Measurements from ENCODE around the gene GCSH. TPM values are rescaled to one million over a fixed set of nuclear protein-coding genes. Genes with fewer than 3 reads are reported as not detected.

Gene GCSH
- total RNA-seq, 4 donors from 2014 or later, result 12.6 to 20.8 (median 16.6) TPM

DNA sequence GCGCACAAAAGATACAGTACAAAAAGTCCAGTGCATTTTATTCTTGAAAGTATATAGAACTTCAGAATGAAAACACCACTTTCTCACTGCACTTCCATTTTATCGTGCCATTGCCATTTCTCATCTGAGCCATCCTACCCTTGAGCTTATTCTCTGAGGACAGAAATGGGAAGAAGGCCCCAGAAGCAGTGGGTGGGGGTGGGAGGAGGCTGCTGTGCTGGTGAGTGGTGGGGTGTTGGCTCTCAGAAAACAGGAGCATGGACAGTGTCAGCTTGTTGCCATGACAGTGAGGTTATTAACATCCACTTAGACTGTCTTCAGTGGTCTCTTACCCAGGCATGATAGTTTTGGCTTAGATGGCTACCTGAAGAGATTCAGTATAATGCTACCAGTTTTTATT is 56.1 kb downstream of the GCSH start:
- intact Hi-C loops (cut with DNase I), result no loop called here
- H3K9me3 ChIP-seq, result no peaks in the 10 kb centered on the region
- H3K4me3 ChIP-seq, result no peak overlapping the region
- TF ChIP-seq EP300 (IDR thresholded peaks at IDR 0.05) (no peak), POLR2A (IDR thresholded peaks at IDR 0.05; ENCODE audit: low read depth) (no peak), POLR2AphosphoS5 (IDR thresholded peaks at IDR 0.05) (no peak)
- TF ChIP-seq, protein P1, sequence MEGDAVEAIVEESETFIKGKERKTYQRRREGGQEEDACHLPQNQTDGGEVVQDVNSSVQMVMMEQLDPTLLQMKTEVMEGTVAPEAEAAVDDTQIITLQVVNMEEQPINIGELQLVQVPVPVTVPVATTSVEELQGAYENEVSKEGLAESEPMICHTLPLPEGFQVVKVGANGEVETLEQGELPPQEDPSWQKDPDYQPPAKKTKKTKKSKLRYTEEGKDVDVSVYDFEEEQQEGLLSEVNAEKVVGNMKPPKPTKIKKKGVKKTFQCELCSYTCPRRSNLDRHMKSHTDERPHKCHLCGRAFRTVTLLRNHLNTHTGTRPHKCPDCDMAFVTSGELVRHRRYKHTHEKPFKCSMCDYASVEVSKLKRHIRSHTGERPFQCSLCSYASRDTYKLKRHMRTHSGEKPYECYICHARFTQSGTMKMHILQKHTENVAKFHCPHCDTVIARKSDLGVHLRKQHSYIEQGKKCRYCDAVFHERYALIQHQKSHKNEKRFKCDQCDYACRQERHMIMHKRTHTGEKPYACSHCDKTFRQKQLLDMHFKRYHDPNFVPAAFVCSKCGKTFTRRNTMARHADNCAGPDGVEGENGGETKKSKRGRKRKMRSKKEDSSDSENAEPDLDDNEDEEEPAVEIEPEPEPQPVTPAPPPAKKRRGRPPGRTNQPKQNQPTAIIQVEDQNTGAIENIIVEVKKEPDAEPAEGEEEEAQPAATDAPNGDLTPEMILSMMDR (IDR thresholded peaks at IDR 0.05), result no peak
- peaks cover 33 to 49% (median 41%) of the 10 kb centered on the region in 4 donors for H3K36me3 ChIP-seq
- 81% methylated on average over 2 of the region's 2 CpGs for WGBS
- DNase-seq (ENCODE audit: extremely low spot score), result no peak
- H3K4me1 ChIP-seq, result peaks cover 28 to 45% (median 35%) of the 10 kb centered on the region in 4 donors
- H3K27ac ChIP-seq (replicated peaks in 1 of 4), result no peak overlapping the region
- no peaks in the 10 kb centered on the region for H3K27me3 ChIP-seq

- WGBS, result 35% methylated on average over 10 of the region's 10 CpGs
- Histone ChIP-seq H3K4me3 (peak overlapping the region; percentile 78 to 87 (median 83)), H3K36me3 (peaks cover 6 to 16% (median 8%) of the 10 kb centered on the region in 4 donors), H3K27me3 (no peaks in the 10 kb centered on the region), H3K27ac (replicated peaks in 1 of 4) (peak overlapping the region; percentile 75 to 85 (median 81)), H3K4me1 (peaks cover 28 to 45% (median 35%) of the 10 kb centered on the region in 4 donors), H3K9me3 (no peaks in the 10 kb centered on the region)
- TF ChIP-seq, protein P1 (IDR thresholded peaks at IDR 0.05), result no peak
- TF ChIP-seq POLR2AphosphoS5 (IDR thresholded peaks at IDR 0.05) (no peak), EP300 (IDR thresholded peaks at IDR 0.05) (no peak), POLR2A (IDR thresholded peaks at IDR 0.05; ENCODE audit: low read depth) (no peak)
- intact Hi-C loops (cut with DNase I), result loop anchor here (5.0 to 10.0 kb wide), 2 partner anchors 60 to 698 kb away; partner anchors contain the start of gene GCSH
- DNase-seq (ENCODE audit: extremely low spot score), result no peak
Observed at GRCh38 chr16:81036751-81037350, 59.3 kb downstream of the GCSH start.

DNA sequence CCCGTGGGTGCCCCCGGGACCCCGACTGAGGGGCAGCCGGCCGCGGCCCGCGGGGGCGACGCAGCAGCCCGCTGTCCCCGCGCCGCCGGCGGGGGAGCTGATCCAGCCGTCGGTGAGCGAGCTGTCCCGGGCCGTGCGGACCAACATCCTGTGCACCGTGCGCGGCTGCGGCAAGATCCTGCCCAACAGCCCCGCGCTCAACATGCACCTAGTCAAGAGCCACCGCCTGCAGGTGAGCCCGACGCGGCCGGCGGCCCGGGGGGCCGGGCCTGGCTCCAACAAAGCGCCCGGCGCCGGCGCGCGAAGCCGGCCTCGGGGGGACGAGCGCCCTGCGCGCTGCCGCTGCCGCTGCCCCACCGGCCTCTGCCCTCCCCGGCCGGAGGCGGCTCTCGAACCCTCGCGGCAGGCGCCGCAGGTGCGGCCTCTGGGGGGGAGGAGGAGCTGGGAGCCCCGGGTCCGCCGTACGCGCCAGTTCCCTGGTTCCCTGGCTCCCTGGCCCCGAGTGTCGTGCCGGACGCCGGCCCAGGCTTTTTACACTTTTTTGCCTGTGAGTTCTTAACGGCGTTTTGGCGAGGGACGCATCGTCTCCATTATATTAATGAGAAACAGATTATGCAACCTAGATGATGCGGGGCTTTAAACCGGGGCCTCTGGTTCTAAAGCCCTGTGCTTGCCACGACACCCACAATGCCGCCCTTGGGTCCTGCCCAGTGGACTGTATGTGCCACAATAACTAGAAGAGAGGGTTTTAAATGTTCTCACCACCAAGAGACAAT is 60.0 kb downstream of the GCSH start:
- Histone ChIP-seq H3K4me1 (peaks cover 28 to 45% (median 35%) of the 10 kb centered on the region in 4 donors), H3K27ac (replicated peaks in 1 of 4) (peak overlapping the region; percentile 75 to 85 (median 81)), H3K36me3 (peaks cover 0 to 9% (median 1%) of the 10 kb centered on the region in 4 donors), H3K4me3 (peak overlapping the region; percentile 78 to 87 (median 83)), H3K9me3 (no peaks in the 10 kb centered on the region), H3K27me3 (no peaks in the 10 kb centered on the region)
- DNase-seq (ENCODE audit: extremely low spot score), result no peak
- intact Hi-C loops (cut with DNase I), result loop anchor here (1.0 to 10.0 kb wide), 3 partner anchors 41 to 699 kb away; partner anchors contain the start of genes C16orf46 and GCSH
- under 1% methylated on average over 19 of the region's 80 CpGs for WGBS
- TF ChIP-seq POLR2AphosphoS5 (IDR thresholded peaks at IDR 0.05) (no peak), EP300 (IDR thresholded peaks at IDR 0.05) (no peak), POLR2A (IDR thresholded peaks at IDR 0.05; ENCODE audit: low read depth) (no peak)
- TF ChIP-seq, protein P1 (IDR thresholded peaks at IDR 0.05), result no peak

GRCh38 chr16:81035398-81035974 is 60.7 kb downstream of the GCSH start, which contains the start of gene ATMIN:
Gene ATMIN (plus strand): TSS chr16:81035842. CDS start chr16:81035871, 29 bp downstream.
- H3K27me3 ChIP-seq, result no peaks in the 10 kb centered on the region
- TF ChIP-seq, protein P1 (IDR thresholded peaks at IDR 0.05), result peak; percentile 88 to 99 (median 95)
- TF ChIP-seq POLR2AphosphoS5 (IDR thresholded peaks at IDR 0.05), result peak in 1 of 2 donors; percentile 58
- TF ChIP-seq POLR2A (IDR thresholded peaks at IDR 0.05; ENCODE audit: low read depth), result no peak
- WGBS, result 37% methylated on average over 7 of the region's 54 CpGs
- peak within 1 kb of the TSS; percentile 78 to 87 (median 83) for H3K4me3 ChIP-seq
- peaks cover 28 to 45% (median 35%) of the 10 kb centered on the region in 4 donors for H3K4me1 ChIP-seq
- intact Hi-C loops (cut with DNase I), result loop anchor here (1.0 to 10.0 kb wide), 3 partner anchors 42 to 699 kb away; partner anchors contain the start of genes C16orf46 and GCSH
- H3K9me3 ChIP-seq, result no peaks in the 10 kb centered on the region
- peaks cover 0 to 6% (median 0%) of the 10 kb centered on the region in 4 donors for H3K36me3 ChIP-seq
- H3K27ac ChIP-seq (replicated peaks in 1 of 4), result peak within 1 kb of the TSS; percentile 75 to 85 (median 81)
- no peak for DNase-seq (ENCODE audit: extremely low spot score)

Small RNA genes within 50 kb of the gene (small RNA-seq; reads per million reads assigned to genes)
- gene AC092718.3 (0 reads per million in 3 donors), gene RNU6-1191P (0 reads per million in 3 donors)

Other genes starting within 250 kb of the GCSH start
- 10 to 100 TPM; 29.7 to 78.1 (median 41.9) TPM for gene CMC2, start 89.5 kb downstream of the GCSH start, total RNA-seq
- 1 to 10 TPM; 5.8 to 9.6 (median 6.6) TPM for gene CENPN, start 89.2 kb downstream of the GCSH start, total RNA-seq
- gene ATMIN, start 60.6 kb downstream of the GCSH start, total RNA-seq, result 10 to 100 TPM; 26.6 to 34.0 (median 30.4) TPM
- gene C16orf46, start 19.2 kb downstream of the GCSH start, total RNA-seq, result 1 to 10 TPM in 2 of 4 donors, not detected in 2; 1.6 to 2.7 TPM
- under 1 TPM in 3 of 4 donors, not detected in 1; 0.11 to 0.42 (median 0.17) TPM for gene BCO1, start 142.3 kb upstream of the GCSH start, total RNA-seq
- gene GAN, start 218.6 kb upstream of the GCSH start, total RNA-seq, result 10 to 100 TPM in 3 of 4 donors, 1 to 10 TPM in 1; 9.6 to 14.8 (median 11.7) TPM

Measured in esophagus muscularis mucosa (tissue), 4 donors.